Skin epidermis (tissue), 12 donors: ENCODE measurements around the gene SLCO2A1.

Experiments
- H3K27ac ChIP-seq, 21 experiments: fragments of 200-600 bp; sonication (generic) in 11 of 21; one replicate each; pipeline ENCODE4 v1.5.0; 2020; ENCODE audit warnings: mild to moderate bottlenecking in 3 of 21, inconsistent platforms in 2 of 21, moderate library complexity in 2 of 21
- H3K4me3 ChIP-seq, 7 experiments: fragments of 200-600 bp; sonication (generic) in 2 of 7; one replicate each; pipeline ENCODE4 v1.5.0; 2020; ENCODE audit warnings: inconsistent platforms in 2 of 7, mild to moderate bottlenecking in 2 of 7, moderate library complexity in 1 of 7

Gene SLCO2A1

GRCh38 chr3:133926736-133927539 is 102.8 kb downstream of the SLCO2A1 start:
- H3K4me3 ChIP-seq = peak overlapping the region; percentile 25 to 50 (median 32)
- H3K27ac ChIP-seq = peak overlapping the region in 2 of 21 experiments; percentile 16 to 26

GRCh38 chr3:133925960-133926735 is 103.6 kb downstream of the SLCO2A1 start:
- H3K27ac ChIP-seq = no peak overlapping the region
- H3K4me3 ChIP-seq = no peak overlapping the region

DNA sequence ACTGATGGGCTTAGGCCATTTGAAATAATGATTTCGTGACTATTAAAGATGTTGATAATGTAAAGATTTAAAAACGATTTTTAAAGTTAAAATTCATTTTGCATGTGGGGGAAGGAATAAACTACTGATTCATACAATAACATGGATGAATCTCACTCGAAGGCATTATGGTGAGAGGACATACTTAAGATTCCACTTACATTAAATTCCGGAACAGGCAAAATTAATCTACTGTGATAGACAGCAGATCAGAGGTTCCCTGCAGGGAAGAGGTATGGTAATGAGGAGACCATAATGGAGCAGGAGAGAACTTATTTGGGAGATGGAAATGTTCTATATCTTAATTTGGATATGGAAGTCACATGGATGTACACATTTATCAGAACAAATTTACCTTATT is 105.7 kb downstream of the SLCO2A1 start:
- Histone ChIP-seq H3K27ac (no peak overlapping the region), H3K4me3 (no peak overlapping the region)

- Histone ChIP-seq H3K27ac (no peak overlapping the region), H3K4me3 (no peak overlapping the region)
These were observed 108.1 kb downstream of the SLCO2A1 start for GRCh38 chr3:133921592-133921991.

DNA sequence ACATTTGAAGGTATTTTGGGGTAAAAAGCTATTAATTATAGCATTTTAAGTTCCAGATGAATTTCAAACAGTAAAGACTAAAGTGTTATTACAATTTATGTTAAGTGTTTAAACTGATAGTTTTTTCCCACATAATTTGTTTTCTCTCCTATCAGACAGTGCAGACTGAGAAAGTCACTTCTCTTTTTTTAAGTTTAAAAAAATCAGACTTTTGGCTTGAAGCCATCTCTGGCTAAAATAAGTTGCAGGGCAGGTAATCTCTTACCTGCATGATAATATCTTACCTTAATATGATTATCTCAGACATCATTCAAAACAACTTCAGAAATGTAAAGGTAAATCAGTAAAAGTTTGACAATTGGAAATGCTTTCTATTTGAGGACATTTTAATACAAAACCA is 112.6 kb downstream of the SLCO2A1 start:
- H3K4me3 ChIP-seq = no peak overlapping the region
- H3K27ac ChIP-seq = no peak overlapping the region

GRCh38 chr3:133915685-133916658 is 113.8 kb downstream of the SLCO2A1 start:
- no peak overlapping the region for H3K27ac ChIP-seq

GRCh38 chr3:133914839-133915600 is 114.7 kb downstream of the SLCO2A1 start:
- Histone ChIP-seq H3K4me3 (no peak overlapping the region), H3K27ac (no peak overlapping the region)

More at GRCh38 chr3:133915685-133916658, 113.8 kb downstream of the SLCO2A1 start:
- H3K4me3 ChIP-seq = no peak overlapping the region

GRCh38 chr3:133910422-133910821 is 119.3 kb downstream of the SLCO2A1 start:
- H3K27ac ChIP-seq = no peak overlapping the region
- no peak overlapping the region for H3K4me3 ChIP-seq

GRCh38 chr3:133905376-133905775 is 124.3 kb downstream of the SLCO2A1 start:
- no peak overlapping the region for H3K4me3 ChIP-seq
- H3K27ac ChIP-seq = no peak overlapping the region

DNA sequence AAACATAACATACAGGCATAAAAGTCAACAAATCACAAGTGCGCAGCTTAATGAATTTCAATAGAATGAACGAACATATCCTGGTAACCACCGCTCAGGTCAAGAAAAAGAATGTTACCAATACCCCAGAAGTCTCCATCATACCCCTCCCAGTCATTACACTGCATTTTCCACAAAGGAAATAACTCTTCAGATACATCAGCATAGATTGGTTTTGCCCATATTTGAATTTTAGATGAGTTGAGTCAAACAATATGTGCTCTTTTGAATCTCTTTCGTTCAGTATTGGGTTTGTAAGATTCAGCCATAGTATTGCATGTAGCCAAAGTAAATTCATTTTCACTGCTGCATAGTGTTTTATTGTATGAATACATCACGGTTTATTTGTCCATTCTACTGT is 127.9 kb downstream of the SLCO2A1 start:
- Histone ChIP-seq H3K4me3 (no peak overlapping the region), H3K27ac (no peak overlapping the region)

GRCh38 chr3:133901083-133901482 is 128.6 kb downstream of the SLCO2A1 start:
- no peak overlapping the region for H3K27ac ChIP-seq
- no peak overlapping the region for H3K4me3 ChIP-seq

- no peak overlapping the region for H3K4me3 ChIP-seq
- H3K27ac ChIP-seq = no peak overlapping the region
These were observed 130.4 kb downstream of the SLCO2A1 start for GRCh38 chr3:133899311-133899710.

DNA sequence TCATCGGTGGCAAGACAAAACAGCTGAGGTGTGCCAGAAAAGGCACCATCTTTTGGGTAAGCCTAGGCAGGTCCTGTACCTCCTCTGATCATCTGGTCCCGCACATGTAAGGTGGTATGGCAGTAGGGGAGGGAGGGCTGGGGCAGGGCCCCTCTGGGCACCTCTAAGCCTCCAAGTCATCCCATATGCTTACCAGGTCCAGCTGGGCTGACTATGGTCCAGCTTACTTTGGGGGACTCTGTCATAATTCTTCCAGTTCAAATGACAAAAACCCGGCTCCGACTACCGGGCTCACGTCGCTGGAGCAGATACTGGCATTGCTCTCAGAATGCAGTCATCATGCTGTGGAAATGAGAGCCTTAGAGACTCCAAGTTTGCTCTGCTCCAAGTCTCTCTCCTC is 132.2 kb downstream of the SLCO2A1 start:
- Histone ChIP-seq H3K4me3 (no peak overlapping the region), H3K27ac (no peak overlapping the region)

GRCh38 chr3:133896002-133896761 is 133.5 kb downstream of the SLCO2A1 start:
- peak overlapping the region in 4 of 21 experiments; percentile 9 to 52 (median 26) for H3K27ac ChIP-seq
- peak overlapping the region; percentile 40 to 64 (median 50) for H3K4me3 ChIP-seq

DNA sequence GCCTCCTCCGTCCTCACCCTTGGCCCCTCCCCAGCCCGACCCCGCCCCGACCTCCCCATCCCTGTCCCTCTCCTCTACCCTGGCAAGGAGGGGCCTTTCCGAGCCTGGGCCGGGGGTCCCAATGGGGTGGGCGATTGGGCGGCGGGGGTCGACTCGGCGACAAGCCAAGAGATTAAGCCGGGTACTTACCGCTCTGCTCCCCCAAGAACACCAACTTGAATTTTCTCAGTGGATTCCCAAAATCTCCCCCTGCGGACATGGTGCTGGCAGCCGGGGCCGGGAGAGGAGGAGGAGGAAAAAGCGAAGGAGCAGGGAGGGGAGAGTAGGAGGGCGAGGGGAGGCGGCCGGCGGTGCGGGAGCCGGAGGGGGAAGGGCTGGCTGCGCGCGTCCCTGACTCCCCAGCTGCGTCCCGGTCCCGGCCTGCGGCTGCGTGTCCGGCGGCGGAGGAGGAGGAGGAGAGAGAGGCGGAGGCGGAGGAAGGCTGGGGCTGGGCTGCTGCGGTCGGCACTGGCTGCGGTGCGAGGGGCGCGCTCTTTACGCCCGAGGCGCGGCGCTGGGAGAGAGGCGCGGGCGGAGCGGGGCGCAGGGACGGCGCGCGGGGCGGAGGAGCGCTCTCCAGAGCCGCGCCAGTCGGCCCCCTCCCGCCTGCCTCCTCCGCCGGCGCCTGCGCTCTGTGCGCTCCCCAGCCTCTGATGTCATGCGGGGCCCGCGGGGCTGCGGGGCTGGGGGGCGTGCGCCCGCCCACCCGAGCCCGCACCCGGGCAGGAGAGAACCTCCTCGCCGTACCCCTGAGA is 134.3 kb downstream of the SLCO2A1 start, which contains the start of gene RAB6B:
TSS of gene RAB6B (minus strand) at position 675 of the 794 bp plus-strand sequence. CDS start at position 259, 416 bp downstream.
- H3K27ac ChIP-seq = peak within 1 kb of the TSS in 4 of 21 experiments; percentile 9 to 52 (median 26)
- H3K4me3 ChIP-seq = peak within 1 kb of the TSS; percentile 40 to 64 (median 50)

DNA sequence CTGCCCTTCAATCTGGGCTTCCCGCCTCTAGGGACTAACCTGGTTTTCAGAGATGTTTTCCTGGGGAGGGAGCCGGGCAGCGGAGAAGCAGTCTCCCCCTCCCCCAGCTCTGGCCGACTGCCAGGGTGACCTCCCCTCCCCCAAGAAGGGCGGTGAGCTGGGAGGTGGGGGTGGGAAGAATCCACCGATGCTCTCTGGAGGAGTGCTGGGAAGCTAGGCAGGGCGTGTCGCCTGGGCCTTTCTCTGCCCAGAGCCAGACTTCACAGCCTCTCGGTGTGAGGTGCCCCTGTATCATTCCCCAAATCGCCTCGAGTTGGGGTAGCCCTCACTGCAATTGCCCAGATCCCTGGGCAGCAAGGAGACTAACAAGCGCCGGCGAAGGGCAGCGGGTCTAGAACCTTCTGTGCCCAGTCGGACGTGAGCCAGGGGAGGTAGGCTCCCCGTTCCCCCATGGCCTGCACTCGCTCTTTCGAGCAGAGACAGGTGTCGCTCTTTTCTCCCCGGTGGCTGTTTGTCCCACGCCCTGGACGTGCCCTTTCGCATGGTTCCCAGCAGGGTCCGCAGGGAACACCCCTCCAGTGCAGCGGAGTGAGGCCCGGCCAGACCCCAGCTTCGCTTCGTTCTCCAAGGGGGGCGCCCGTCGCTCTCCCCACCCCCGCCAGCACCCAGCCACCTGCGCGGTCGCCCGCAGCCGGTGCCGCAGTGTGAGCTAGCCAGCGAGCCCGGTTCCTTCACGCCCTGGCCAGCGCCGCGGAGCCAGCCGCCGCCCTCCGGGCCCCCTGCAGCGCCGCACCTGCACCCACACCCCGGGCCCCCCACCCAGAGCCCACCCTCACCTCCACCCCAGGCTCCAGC is 135.1 kb downstream of the SLCO2A1 start:
- peak overlapping the region; percentile 40 to 64 (median 50) for H3K4me3 ChIP-seq
- H3K27ac ChIP-seq = no peak overlapping the region
